Astrocyte of the spinal cord (primary cell): ENCODE data around the gene DCAF16.
A peak's percentile ranks its signal among the peaks of the same experiment; 100 is the strongest.

ENCODE experiments used
- DNase-seq: peaks from one replicate; pipeline ENCODE4 v3.0.0; 2011; ENCODE audit warnings: low read depth, low spot score
- H3K4me3 ChIP-seq: 2 replicates; pipeline ENCODE4 v1.5.1; 2011; ENCODE audit warnings: low read depth, mild to moderate bottlenecking, low read length, moderate library complexity
- in situ Hi-C: cut with HindIII; loops from 2 replicates; pipeline ENCODE4 v1.10.0; 2017; ENCODE audit warnings: low sequenced_read_pairs
- TF ChIP-seq, protein P1 (sequence below): IDR thresholded peaks from 2 replicates; pipeline ENCODE4 v1.5.1; 2012; ENCODE audit warnings: low read depth, mild to moderate bottlenecking, low read length, inconsistent platforms

The DCAF16 gene

DNA sequence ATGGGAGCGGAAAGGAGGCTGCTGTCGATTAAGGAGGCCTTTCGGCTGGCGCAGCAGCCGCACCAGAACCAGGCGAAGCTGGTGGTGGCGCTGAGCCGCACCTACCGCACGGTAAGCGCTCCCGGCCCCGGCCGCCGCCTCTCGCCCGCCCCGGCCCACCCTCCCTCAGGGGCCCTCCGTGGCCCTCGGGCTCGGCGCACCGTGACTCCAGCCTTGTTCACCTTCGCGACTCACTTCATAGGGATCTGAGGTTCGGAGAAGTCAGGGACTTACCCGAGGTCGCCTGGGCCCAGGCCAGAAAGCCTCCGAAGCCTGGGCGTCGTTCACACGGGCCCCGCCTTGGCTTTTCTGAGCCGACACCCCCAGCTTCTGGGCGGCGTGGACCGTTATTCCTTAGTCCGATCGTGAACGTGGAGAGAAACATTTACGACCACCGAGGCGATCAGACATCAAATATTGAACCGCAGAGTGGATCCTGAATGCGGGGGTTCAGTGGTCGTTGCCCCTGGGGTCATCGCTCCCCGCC is 584 bp upstream of the DCAF16 start:
- in situ Hi-C loops = no loop called here
- TF ChIP-seq, protein P1, sequence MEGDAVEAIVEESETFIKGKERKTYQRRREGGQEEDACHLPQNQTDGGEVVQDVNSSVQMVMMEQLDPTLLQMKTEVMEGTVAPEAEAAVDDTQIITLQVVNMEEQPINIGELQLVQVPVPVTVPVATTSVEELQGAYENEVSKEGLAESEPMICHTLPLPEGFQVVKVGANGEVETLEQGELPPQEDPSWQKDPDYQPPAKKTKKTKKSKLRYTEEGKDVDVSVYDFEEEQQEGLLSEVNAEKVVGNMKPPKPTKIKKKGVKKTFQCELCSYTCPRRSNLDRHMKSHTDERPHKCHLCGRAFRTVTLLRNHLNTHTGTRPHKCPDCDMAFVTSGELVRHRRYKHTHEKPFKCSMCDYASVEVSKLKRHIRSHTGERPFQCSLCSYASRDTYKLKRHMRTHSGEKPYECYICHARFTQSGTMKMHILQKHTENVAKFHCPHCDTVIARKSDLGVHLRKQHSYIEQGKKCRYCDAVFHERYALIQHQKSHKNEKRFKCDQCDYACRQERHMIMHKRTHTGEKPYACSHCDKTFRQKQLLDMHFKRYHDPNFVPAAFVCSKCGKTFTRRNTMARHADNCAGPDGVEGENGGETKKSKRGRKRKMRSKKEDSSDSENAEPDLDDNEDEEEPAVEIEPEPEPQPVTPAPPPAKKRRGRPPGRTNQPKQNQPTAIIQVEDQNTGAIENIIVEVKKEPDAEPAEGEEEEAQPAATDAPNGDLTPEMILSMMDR = no peak
- no peak for DNase-seq
- peak overlapping the region; percentile 98 for H3K4me3 ChIP-seq

DNA sequence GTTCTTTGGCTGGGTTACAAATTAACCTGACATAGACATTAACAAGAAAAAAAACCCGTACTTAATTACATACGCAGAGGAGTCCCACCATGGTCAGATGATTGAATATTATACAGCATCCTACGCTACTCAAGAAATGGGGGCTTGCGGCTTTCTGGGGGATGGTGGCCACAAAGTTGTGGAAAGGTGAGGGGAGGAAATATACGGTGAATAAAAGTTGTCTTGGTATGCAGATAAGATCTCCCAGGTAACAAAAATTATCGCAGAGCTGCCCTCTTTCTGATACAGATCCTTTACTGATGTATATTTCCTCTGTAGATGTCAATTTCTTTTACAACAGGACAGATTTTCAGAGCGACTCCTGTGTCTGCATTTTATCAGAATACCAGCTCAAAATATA is 890 bp downstream of the DCAF16 start:
- no peak for DNase-seq

DNA sequence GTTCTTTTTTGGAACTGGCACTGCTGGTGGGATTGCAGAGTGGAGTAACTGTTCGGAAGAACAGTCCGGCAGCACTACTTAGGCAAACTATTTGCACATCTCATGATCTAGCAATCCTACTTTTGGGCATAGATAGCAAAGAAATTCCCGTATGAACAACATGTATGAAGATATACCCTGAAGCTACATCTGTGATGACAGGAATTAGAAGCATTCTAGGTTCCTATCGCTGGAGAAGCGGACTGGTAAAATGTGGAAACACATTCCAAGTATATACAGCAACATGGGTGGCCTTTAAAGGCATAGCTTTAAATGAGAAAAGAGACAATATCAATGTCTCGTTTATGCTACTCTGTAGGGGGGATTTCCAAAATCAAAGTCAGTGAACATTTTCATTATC is 3.1 kb downstream of the DCAF16 start:
- TF ChIP-seq, protein P1 = no peak

More for the DNA sequence above, 890 bp downstream of the DCAF16 start:
- TF ChIP-seq, protein P1 = no peak
- in situ Hi-C loops = no loop called here
- peak overlapping the region; percentile 98 for H3K4me3 ChIP-seq

DNA sequence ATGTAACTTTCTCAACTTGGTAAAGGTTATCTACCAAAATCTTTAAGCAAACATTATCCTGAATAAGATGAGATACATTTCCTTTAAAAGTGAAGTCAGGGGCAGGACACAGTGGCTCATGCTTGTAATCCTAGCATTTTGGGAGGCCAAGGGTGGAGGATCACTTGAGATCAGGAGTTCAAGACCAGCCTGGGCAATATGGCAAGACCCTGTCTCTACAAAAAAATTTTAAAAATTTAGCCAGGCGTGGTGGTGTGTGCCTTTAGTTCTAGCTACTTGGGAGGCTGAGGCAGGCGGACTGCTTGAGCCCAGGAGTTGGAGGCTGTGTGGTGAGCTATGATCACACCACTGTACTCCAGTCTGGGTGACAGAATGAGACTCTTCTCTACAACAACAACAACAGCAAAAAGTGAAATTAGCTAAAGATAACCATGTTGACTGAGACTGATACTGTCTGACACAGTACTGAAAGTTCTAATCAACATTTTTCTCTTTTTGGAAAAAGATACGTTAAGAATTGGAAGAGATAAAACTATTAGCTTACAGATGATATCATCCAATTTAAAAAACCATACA is 4.9 kb downstream of the DCAF16 start:
- TF ChIP-seq, protein P1 = no peak
- no peak for DNase-seq
- in situ Hi-C loops = no loop called here
- no peak overlapping the region for H3K4me3 ChIP-seq

More for the DNA sequence above, 3.1 kb downstream of the DCAF16 start:
- peak overlapping the region; percentile 17 for H3K4me3 ChIP-seq
- no peak for DNase-seq
- in situ Hi-C loops = no loop called here

DNA sequence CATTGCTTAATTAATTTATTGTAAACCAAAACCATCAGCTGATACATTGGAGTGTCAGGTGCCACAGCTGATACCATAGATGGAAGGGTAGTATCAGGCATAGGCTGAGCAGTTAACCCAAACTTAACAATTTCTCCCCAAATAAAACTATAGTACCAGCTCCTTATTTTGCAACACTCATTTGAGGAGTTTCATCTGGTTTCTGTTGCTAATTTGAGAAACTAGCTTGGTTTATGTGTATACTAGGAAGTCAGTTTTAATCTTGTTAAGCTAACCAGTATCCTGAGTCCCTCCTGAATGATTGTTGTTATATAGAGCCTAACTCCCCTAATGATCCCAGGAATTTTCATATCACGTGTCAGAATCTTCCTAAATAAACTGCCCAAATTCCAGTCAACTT is 12.7 kb downstream of the DCAF16 start:
- DNase-seq = no peak
- TF ChIP-seq, protein P1 = no peak
- no peak overlapping the region for H3K4me3 ChIP-seq
- in situ Hi-C loops = no loop called here

DNA sequence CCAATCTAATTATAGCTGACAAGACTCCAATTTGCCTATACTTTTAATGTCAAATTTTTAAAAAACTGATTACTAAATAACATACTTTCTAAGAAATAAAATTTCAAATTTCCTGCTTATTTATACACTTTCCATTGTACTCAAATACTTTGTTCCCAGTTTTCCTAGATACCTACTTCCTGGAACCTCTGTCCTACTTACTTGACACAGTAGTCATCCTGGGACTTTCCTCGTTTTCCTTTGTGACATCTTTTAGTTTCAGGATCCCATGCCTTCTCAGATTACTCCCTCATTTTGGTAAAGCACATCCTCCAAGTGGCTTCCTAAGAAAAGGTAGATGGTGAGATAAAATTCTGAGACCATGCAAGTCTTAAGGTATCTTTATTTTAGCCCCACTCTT is 15.8 kb downstream of the DCAF16 start:
- no peak overlapping the region for H3K4me3 ChIP-seq
- TF ChIP-seq, protein P1 = no peak
- in situ Hi-C loops = no loop called here
- DNase-seq = no peak
